DOHH2 (cell line): Measurements from ENCODE around the gene SLC26A8.

ENCODE experiments used
- EZH2phosphoT487 ChIP-seq: fragments of 200-600 bp; sonication (generic); IDR thresholded peaks from 2 replicates; pipeline ENCODE4 v1.6.1; 2017; ENCODE audit warnings: borderline replicate concordance, mild to moderate bottlenecking, antibody characterized with exemption, low read length, moderate library complexity, mixed read lengths
- TF ChIP-seq, protein P1 (sequence below): fragments of 200-600 bp; sonication (generic); IDR thresholded peaks from one replicate; pipeline ENCODE4 v1.5.1; 2014; ENCODE audit warnings: antibody characterized with exemption, mild to moderate bottlenecking, low read depth, low read length; ENCODE audit not compliant: poor library complexity, severe bottlenecking

DNA sequence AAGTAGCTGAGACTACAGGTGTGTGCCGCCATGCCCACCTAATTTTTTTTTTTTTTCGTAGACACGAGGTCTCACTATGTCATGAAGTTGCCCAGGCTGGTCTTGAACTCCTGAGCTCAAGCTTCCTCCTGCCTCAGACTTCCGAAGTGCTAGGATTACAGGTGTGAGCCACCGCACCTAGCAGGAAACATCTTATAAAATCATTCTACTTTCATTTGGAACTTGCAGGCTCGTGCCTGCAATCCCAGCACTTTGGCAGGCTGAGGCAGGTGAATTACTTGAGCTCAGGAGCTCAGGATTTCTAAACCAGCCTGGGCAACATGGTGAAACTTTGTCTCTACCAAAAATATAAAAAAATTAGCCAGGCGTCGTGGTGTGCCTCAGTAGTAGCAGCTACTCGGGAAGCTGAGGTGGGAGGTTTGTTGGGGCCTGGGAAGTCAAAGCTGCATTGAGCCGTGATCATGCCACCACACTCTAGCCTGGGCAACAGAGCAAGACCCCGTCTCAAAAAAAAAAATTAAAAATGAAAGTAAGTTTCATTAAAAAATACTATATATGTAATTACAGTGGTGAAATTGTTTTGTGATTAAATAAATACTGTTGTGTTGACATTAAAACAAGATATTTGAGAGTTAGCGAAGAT, 18.3 kb upstream of the SLC26A8 start:
- TF ChIP-seq, protein P1, sequence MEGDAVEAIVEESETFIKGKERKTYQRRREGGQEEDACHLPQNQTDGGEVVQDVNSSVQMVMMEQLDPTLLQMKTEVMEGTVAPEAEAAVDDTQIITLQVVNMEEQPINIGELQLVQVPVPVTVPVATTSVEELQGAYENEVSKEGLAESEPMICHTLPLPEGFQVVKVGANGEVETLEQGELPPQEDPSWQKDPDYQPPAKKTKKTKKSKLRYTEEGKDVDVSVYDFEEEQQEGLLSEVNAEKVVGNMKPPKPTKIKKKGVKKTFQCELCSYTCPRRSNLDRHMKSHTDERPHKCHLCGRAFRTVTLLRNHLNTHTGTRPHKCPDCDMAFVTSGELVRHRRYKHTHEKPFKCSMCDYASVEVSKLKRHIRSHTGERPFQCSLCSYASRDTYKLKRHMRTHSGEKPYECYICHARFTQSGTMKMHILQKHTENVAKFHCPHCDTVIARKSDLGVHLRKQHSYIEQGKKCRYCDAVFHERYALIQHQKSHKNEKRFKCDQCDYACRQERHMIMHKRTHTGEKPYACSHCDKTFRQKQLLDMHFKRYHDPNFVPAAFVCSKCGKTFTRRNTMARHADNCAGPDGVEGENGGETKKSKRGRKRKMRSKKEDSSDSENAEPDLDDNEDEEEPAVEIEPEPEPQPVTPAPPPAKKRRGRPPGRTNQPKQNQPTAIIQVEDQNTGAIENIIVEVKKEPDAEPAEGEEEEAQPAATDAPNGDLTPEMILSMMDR = no peak
- no peak for TF ChIP-seq EZH2phosphoT487
